ENCODE measurements around the gene KLHL29.

KLHL29 gene

GRCh38 chr2:23512778-23513177 lies 127.8 kb downstream of the KLHL29 start:
- no peak for TF ChIP-seq EZH2phosphoT487 (IDR thresholded peaks at IDR 0.05; ENCODE audit: borderline replicate concordance)
- no peak for TF ChIP-seq CTCF (conservative IDR thresholded peaks at IDR 0.05; ENCODE audit: low read length)
- Histone ChIP-seq H2AFZ (ENCODE audit: low read length) (no peak overlapping the region), H3K79me2 (ENCODE audit: insufficient read depth, low read length) (no peaks in the 10 kb centered on the region), H3K9me3 (ENCODE audit: insufficient read depth, low read depth, low read length) (no peaks in the 10 kb centered on the region), H4K20me1 (ENCODE audit: insufficient read depth, low read length, poor library complexity, severe bottlenecking) (no peaks in the 10 kb centered on the region), H3K36me3 (ENCODE audit: insufficient read depth, low read length) (no peaks in the 10 kb centered on the region), H3K9me2 (replicated peaks; ENCODE audit: low read depth, low read length) (no peaks in the 10 kb centered on the region), H3K4me2 (ENCODE audit: low read depth, low read length, poor library complexity, severe bottlenecking) (no peak overlapping the region), H3K9ac (ENCODE audit: low read depth, low read length, poor library complexity, severe bottlenecking) (no peak overlapping the region), H3F3A (ENCODE audit: low read depth) (no peaks in the 10 kb centered on the region), H3K4me1 (ENCODE audit: insufficient read depth, low read length, poor library complexity, severe bottlenecking) (no peaks in the 10 kb centered on the region), H3K27me3 (ENCODE audit: insufficient read depth, low read length, poor library complexity, severe bottlenecking) (no peaks in the 10 kb centered on the region), H3K4me3 (ENCODE audit: low read length, poor library complexity, severe bottlenecking) (no peak overlapping the region)

GRCh38 chr2:23513245-23513871 lies 128.4 kb downstream of the KLHL29 start:
- Histone ChIP-seq H3K9me3 (ENCODE audit: insufficient read depth, low read depth, low read length) (no peaks in the 10 kb centered on the region), H3K4me2 (ENCODE audit: low read depth, low read length, poor library complexity, severe bottlenecking) (no peak overlapping the region), H3K9ac (ENCODE audit: low read depth, low read length, poor library complexity, severe bottlenecking) (no peak overlapping the region), H3F3A (ENCODE audit: low read depth) (no peaks in the 10 kb centered on the region), H4K20me1 (ENCODE audit: insufficient read depth, low read length, poor library complexity, severe bottlenecking) (no peaks in the 10 kb centered on the region), H3K4me1 (ENCODE audit: insufficient read depth, low read length, poor library complexity, severe bottlenecking) (no peaks in the 10 kb centered on the region), H3K27me3 (ENCODE audit: insufficient read depth, low read length, poor library complexity, severe bottlenecking) (no peaks in the 10 kb centered on the region), H2AFZ (ENCODE audit: low read length) (no peak overlapping the region), H3K9me2 (replicated peaks; ENCODE audit: low read depth, low read length) (no peaks in the 10 kb centered on the region), H3K4me3 (ENCODE audit: low read length, poor library complexity, severe bottlenecking) (no peak overlapping the region), H3K36me3 (ENCODE audit: insufficient read depth, low read length) (no peaks in the 10 kb centered on the region), H3K79me2 (ENCODE audit: insufficient read depth, low read length) (no peaks in the 10 kb centered on the region)
- TF ChIP-seq EZH2phosphoT487 (IDR thresholded peaks at IDR 0.05; ENCODE audit: borderline replicate concordance) (no peak), CTCF (conservative IDR thresholded peaks at IDR 0.05; ENCODE audit: low read length) (no peak)

- Histone ChIP-seq H3K79me2 (ENCODE audit: insufficient read depth, low read length) (no peaks in the 10 kb centered on the region), H3K4me1 (ENCODE audit: insufficient read depth, low read length, poor library complexity, severe bottlenecking) (no peaks in the 10 kb centered on the region), H3K4me3 (ENCODE audit: low read length, poor library complexity, severe bottlenecking) (no peak overlapping the region), H3K9ac (ENCODE audit: low read depth, low read length, poor library complexity, severe bottlenecking) (no peak overlapping the region), H3K4me2 (ENCODE audit: low read depth, low read length, poor library complexity, severe bottlenecking) (no peak overlapping the region), H2AFZ (ENCODE audit: low read length) (no peak overlapping the region), H3K9me2 (replicated peaks; ENCODE audit: low read depth, low read length) (no peaks in the 10 kb centered on the region), H3K36me3 (ENCODE audit: insufficient read depth, low read length) (no peaks in the 10 kb centered on the region), H4K20me1 (ENCODE audit: insufficient read depth, low read length, poor library complexity, severe bottlenecking) (no peaks in the 10 kb centered on the region), H3K9me3 (ENCODE audit: insufficient read depth, low read depth, low read length) (no peaks in the 10 kb centered on the region), H3F3A (ENCODE audit: low read depth) (no peaks in the 10 kb centered on the region), H3K27me3 (ENCODE audit: insufficient read depth, low read length, poor library complexity, severe bottlenecking) (no peaks in the 10 kb centered on the region)
- TF ChIP-seq EZH2phosphoT487 (IDR thresholded peaks at IDR 0.05; ENCODE audit: borderline replicate concordance) = no peak
Observed at GRCh38 chr2:23513872-23514793, 129.2 kb downstream of the KLHL29 start.

Measured in Loucy (cell line).